Activated naive CD4-positive, alpha-beta T cell treated with anti-CD3 and anti-CD28 coated beads, Interleukin-2, amount 50 U/mL, for 24 hours (primary cell): Measurements from ENCODE around the gene TK2.
"Not testable (repeated sequence)": the region's sequence is repeated elsewhere in the genome, so short reads cannot be mapped to it uniquely, and the experiment has no call there.

Experiments used
- H3K27ac Mint-ChIP-seq: one replicate; pipeline ENCODE4 v1.8.0; 2021; ENCODE audit warnings: mild to moderate bottlenecking, mixed read lengths
- H3K27me3 Mint-ChIP-seq: one replicate; pipeline ENCODE4 v1.8.0; 2021; ENCODE audit warnings: mixed read lengths
- H3K36me3 Mint-ChIP-seq: one replicate; pipeline ENCODE4 v1.8.0; 2021; ENCODE audit warnings: mixed read lengths
- H3K4me1 Mint-ChIP-seq: one replicate; pipeline ENCODE4 v1.8.0; 2021; ENCODE audit warnings: mixed read lengths
- H3K4me3 Mint-ChIP-seq: one replicate; pipeline ENCODE4 v1.8.0; 2021; ENCODE audit warnings: mild to moderate bottlenecking, mixed read lengths
- H3K9me3 Mint-ChIP-seq: one replicate; pipeline ENCODE4 v1.8.0; 2021; ENCODE audit warnings: mixed read lengths

The TK2 gene

GRCh38 chr16:66510711-66511601 lies 39.0 kb downstream of the TK2 start:
- Mint-ChIP-seq H3K9me3 (no peaks in the 10 kb centered on the region), H3K4me3 (no peak overlapping the region), H3K4me1 (peaks cover 21% of the 10 kb centered on the region), H3K36me3 (no peaks in the 10 kb centered on the region), H3K27me3 (no peaks in the 10 kb centered on the region), H3K27ac (no peak overlapping the region)

DNA sequence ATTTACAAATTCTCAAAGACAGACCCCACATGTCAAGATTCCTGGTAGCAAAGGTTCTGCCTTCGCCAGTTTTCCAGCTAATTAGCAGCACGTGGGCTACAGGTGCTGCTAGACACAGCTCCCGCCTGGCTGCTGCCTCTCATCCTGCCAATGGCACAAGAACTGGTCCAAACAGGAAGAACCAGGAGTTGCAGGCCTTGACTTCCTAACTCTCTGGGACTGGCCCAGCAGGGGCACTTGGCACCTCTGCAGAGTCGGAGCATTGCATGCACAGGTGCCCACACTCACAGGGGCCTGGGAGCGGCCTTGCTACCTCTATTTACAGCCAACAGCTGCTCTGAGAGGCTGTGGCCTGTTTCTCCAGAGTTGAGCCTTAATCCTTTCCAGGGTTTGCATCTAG lies 39.6 kb downstream of the TK2 start:
- no peaks in the 10 kb centered on the region for H3K36me3 Mint-ChIP-seq
- H3K9me3 Mint-ChIP-seq = no peaks in the 10 kb centered on the region
- H3K27ac Mint-ChIP-seq = no peak overlapping the region
- no peaks in the 10 kb centered on the region for H3K27me3 Mint-ChIP-seq
- no peak overlapping the region for H3K4me3 Mint-ChIP-seq
- H3K4me1 Mint-ChIP-seq = peaks cover 15% of the 10 kb centered on the region

DNA sequence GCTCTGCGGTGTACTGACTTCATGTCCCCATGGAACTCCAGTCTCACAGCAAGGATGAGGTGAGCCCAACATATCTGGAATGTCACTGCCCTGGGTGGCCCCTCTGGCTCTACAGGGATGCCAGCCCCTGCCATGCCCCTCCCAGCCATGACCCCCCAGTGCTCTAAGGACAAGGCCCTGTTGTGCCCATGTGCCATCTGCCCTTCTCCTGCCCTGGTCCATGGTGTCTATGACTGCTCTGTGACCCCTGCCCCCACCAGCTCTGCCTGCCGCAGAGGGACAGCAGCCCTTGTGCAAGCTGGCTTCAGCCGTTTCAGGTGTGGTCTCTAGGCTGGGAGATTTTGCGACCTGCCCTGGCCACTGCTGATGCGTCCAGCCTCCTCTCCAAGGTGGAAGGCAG lies 40.3 kb downstream of the TK2 start:
- H3K36me3 Mint-ChIP-seq = no peaks in the 10 kb centered on the region
- H3K4me1 Mint-ChIP-seq = peaks cover 7% of the 10 kb centered on the region
- no peak overlapping the region for H3K4me3 Mint-ChIP-seq
- H3K27me3 Mint-ChIP-seq = no peaks in the 10 kb centered on the region
- H3K9me3 Mint-ChIP-seq = no peaks in the 10 kb centered on the region
- no peak overlapping the region for H3K27ac Mint-ChIP-seq

GRCh38 chr16:66508914-66509496 lies 40.9 kb downstream of the TK2 start:
- H3K36me3 Mint-ChIP-seq = no peaks in the 10 kb centered on the region
- peaks cover 7% of the 10 kb centered on the region for H3K4me1 Mint-ChIP-seq
- H3K4me3 Mint-ChIP-seq = no peak overlapping the region
- H3K27me3 Mint-ChIP-seq = no peaks in the 10 kb centered on the region
- no peaks in the 10 kb centered on the region for H3K9me3 Mint-ChIP-seq
- H3K27ac Mint-ChIP-seq = no peak overlapping the region

GRCh38 chr16:66508248-66508913 lies 41.5 kb downstream of the TK2 start:
- no peaks in the 10 kb centered on the region for H3K36me3 Mint-ChIP-seq
- H3K4me3 Mint-ChIP-seq = no peak overlapping the region
- H3K4me1 Mint-ChIP-seq = peaks cover 7% of the 10 kb centered on the region
- no peak overlapping the region for H3K27ac Mint-ChIP-seq
- no peaks in the 10 kb centered on the region for H3K9me3 Mint-ChIP-seq
- H3K27me3 Mint-ChIP-seq = no peaks in the 10 kb centered on the region

DNA sequence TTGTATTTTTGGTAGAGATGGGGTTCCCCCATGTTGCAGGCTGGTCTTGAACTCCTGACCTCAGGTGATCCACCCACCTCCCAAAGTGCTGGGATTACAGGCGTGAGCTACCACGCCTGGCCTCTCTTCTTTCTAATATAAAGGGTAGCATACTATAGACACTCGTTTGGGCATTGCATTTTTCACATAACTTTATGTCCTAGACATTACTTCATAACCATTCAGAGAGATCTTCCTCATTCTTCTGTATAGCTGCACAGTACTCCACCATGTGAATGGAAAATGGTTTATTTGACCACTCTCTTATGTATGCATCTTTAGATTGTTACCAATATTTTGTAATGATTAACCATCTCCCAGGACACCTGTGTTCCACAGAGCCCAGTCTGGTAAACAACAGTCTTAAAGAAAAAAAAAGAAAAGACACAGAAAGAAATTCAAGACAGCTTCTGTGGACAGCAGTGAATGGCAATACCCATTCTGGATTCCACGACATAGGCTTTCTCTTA lies 42.1 kb downstream of the TK2 start:
- no peak overlapping the region for H3K27ac Mint-ChIP-seq
- H3K9me3 Mint-ChIP-seq = no peaks in the 10 kb centered on the region
- H3K4me1 Mint-ChIP-seq = peaks cover 7% of the 10 kb centered on the region
- H3K27me3 Mint-ChIP-seq = no peaks in the 10 kb centered on the region
- no peaks in the 10 kb centered on the region for H3K36me3 Mint-ChIP-seq
- H3K4me3 Mint-ChIP-seq = no peak overlapping the region

DNA sequence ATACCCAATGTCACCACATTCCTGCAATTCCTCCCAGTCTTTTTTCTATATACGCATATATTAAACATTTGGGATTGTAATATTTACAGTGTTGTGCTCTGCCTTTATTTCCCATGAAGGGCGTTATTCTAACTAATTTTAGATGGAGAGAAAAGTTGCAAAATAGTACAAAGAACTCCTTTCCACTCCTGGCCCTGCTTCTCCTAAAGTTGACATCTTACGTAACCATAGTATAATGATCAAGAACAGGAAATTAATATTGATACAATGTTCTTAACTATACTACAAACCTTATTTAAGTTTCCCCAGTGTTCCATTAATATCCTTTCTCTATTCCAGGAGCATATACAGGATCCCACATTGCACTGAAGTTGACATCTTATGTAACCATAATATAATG lies 46.3 kb downstream of the TK2 start:
- H3K9me3 Mint-ChIP-seq = no peaks in the 10 kb centered on the region
- H3K4me3 Mint-ChIP-seq = no peak overlapping the region
- H3K27ac Mint-ChIP-seq = no peak overlapping the region
- H3K36me3 Mint-ChIP-seq = no peaks in the 10 kb centered on the region
- no peaks in the 10 kb centered on the region for H3K27me3 Mint-ChIP-seq
- no peaks in the 10 kb centered on the region for H3K4me1 Mint-ChIP-seq

DNA sequence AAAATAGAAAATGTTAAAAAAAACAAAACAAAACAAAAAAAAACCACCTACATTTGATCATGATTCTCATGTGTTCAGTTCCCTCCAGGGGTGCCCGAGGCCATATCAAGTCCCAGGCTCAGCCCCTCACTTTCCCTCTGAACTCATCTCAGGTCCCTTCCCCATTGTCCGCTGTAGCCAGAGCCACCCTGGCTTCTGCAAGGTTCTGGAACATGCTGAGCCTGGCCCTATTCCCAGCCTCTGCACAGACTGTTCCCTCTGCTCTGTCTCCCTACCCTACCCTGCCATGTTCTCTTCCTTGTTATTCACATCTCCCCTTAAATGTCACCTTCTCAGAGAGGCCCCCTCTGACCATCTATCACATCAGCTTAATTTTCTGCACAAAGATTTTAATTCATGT lies 46.9 kb downstream of the TK2 start:
- no peaks in the 10 kb centered on the region for H3K27me3 Mint-ChIP-seq
- H3K36me3 Mint-ChIP-seq = no peaks in the 10 kb centered on the region
- H3K9me3 Mint-ChIP-seq = no peaks in the 10 kb centered on the region
- H3K4me1 Mint-ChIP-seq = no peaks in the 10 kb centered on the region
- H3K27ac Mint-ChIP-seq = no peak overlapping the region
- no peak overlapping the region for H3K4me3 Mint-ChIP-seq

DNA sequence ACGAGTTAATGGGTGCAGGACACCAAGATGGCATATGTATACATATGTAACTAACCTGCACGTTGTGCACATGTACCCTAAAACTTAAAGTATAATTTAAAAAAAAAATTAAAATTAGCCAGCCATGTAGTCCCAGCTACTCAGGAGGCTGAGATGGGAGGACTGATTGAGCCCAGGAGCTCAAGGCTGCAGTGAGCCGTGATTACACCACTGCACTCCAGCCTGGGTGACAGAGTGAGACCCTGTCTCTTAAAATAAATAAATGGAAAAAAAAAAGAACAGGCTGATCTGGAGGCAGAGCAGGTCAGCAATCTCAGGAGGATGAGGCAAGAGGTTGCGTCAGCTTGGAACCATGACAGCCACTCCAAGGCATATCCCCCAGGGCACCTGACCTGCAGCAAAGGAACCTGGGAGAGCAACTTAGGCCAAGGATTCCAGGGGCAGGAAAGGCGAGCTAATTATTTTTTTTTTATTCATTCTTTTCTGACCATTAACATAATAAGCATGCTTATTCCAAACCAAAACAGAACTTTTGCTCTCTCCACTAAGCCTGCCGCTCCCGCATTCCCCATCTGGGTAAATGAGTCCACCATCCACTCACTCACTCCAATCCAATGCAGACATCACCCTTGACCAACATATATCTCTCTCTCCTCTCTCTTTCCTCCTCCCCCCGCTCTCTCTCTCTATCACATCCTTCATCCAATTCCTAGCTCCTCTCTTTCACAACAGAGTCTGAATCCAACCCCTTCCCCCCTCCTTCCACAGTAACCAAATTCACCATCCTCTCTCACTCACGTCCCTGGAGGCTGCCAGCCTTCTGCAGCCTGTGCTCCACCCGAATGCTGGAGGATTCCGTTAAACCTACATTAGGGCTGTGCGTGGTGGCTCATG lies 47.7 kb downstream of the TK2 start:
- Mint-ChIP-seq H3K27me3 (no peaks in the 10 kb centered on the region), H3K9me3 (no peaks in the 10 kb centered on the region), H3K4me3 (no peak overlapping the region), H3K4me1 (no peaks in the 10 kb centered on the region), H3K27ac (no peak overlapping the region), H3K36me3 (peaks cover under 1% of the 10 kb centered on the region)

- H3K27me3 Mint-ChIP-seq, H3K36me3 Mint-ChIP-seq, H3K27ac Mint-ChIP-seq, H3K4me3 Mint-ChIP-seq, H3K4me1 Mint-ChIP-seq, H3K9me3 Mint-ChIP-seq: not testable (repeated sequence)
These were observed 48.4 kb downstream of the TK2 start for GRCh38 chr16:66501563-66501962.

DNA sequence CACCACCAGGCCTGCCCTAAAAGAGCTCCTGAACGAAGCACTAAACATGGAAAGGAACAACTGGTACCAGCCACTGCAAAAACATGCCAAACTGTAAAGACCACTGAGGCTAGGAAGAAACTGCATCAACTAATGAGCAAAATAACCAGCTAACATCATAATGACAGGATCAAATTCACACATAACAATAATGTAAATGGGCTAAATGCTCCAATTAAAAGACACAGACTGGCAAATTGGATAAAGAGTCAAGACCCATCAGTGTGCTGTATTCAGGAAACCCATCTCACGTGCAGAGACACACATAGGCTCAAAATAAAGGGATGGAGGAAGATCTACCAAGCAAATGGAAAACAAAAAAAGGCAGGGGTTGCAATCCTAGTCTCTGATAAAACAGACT lies 52.0 kb downstream of the TK2 start:
- H3K27me3 Mint-ChIP-seq, H3K4me1 Mint-ChIP-seq, H3K27ac Mint-ChIP-seq, H3K9me3 Mint-ChIP-seq, H3K36me3 Mint-ChIP-seq, H3K4me3 Mint-ChIP-seq: not testable (repeated sequence)

DNA sequence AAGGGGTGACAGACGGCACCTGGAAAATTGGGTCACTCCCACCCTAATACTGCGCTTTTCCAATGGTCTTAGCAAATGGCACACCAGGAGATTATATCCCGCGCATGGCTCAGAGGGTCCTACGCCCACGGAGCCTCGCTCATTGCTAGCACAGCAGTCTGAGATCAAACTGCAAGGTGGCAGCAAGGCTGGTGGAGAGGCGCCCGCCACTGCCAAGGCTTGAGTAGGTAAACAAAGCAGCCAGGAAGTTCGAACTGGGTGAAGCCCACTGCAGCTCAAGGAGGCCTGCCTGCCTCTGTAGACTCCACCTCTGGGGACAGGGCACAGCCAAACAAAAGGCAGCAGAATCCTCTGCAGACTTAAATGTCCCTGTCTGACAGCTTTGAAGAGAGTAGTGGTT lies 53.7 kb downstream of the TK2 start:
- not testable (repeated sequence) for H3K27ac Mint-ChIP-seq, H3K4me1 Mint-ChIP-seq

DNA sequence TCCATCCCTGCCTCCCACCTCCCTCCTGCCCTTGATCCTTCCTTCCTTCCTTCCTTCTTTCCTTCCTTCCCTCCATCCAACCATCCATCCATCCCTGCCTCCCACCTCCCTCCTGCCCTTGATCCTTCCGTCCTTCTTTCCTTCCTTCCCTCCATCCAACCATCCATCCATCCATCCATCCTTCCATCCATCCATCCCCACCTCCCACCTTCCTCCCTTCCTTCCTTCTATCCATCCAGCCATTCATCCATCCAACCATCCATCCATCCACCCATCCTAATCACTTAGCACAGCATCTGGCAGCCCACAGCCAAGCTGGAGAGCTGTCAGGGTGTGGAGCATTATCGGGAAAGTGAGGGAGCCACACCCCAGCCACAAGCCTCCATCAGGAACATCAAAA lies 54.5 kb downstream of the TK2 start:
- Mint-ChIP-seq H3K36me3 (peaks cover 2% of the 10 kb centered on the region), H3K27ac (no peak overlapping the region), H3K4me3 (no peak overlapping the region), H3K27me3 (no peaks in the 10 kb centered on the region), H3K9me3 (no peaks in the 10 kb centered on the region), H3K4me1 (no peaks in the 10 kb centered on the region)

More for the DNA sequence above, 53.7 kb downstream of the TK2 start:
- not testable (repeated sequence) for H3K4me3 Mint-ChIP-seq, H3K27me3 Mint-ChIP-seq, H3K9me3 Mint-ChIP-seq, H3K36me3 Mint-ChIP-seq

- Mint-ChIP-seq H3K36me3 (peaks cover 2% of the 10 kb centered on the region), H3K4me1 (no peaks in the 10 kb centered on the region), H3K27me3 (no peaks in the 10 kb centered on the region), H3K9me3 (no peaks in the 10 kb centered on the region), H3K4me3 (no peak overlapping the region), H3K27ac (no peak overlapping the region)
These were observed 55.0 kb downstream of the TK2 start for GRCh38 chr16:66494916-66495315.
